ENCODE data around the gene HGF.

HGF gene

DNA sequence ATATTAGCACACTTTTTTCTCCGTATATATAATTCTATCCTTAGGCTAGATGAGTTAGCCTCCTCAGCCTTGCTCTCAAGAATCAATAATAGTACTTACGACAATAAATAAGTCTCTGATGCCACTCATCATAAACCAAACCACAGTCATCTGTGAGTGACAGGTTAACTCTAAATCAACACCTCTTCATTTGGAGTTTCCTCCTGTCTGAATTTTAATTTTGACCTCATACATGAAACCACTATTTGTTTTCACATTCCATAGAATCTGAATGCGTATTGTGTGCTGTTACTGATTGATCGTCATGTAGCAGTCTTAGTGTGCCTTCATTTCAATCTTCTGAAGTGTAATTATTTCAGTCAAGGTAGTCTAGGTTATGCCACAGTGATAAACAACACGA, 85.8 kb downstream of the HGF start:
- no peak for DNase-seq (ENCODE audit: low read depth, low spot score)

- DNase-seq (ENCODE audit: low read depth, low spot score), result no peak
These were observed 87.0 kb downstream of the HGF start for GRCh38 chr7:81682873-81683272.

- no peak for DNase-seq (ENCODE audit: low read depth, low spot score)
These were observed 89.7 kb downstream of the HGF start for GRCh38 chr7:81680120-81680519.

DNA sequence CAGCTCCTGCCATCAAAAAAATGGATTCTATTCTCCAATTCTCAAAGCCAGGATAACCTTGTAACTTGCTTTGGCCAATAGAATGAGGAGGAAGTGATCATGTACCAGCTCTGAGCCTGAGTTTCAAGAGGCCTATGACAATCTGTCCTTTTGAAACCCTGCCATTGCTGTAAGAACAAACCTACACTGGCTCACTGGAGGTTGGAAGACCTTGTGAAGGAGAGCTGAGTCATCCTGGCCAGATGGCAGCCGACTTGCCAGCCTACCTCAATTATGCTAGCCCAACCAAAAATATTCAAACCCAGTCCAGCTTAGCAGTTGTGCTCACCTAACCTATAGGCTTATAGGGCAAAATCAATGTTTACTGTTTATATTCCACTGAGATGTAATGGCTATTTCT, 93.0 kb downstream of the HGF start:
- DNase-seq (ENCODE audit: low read depth, low spot score), result no peak

GRCh38 chr7:81676105-81676811, 93.6 kb downstream of the HGF start:
- DNase-seq (ENCODE audit: low read depth, low spot score), result no peak

DNA sequence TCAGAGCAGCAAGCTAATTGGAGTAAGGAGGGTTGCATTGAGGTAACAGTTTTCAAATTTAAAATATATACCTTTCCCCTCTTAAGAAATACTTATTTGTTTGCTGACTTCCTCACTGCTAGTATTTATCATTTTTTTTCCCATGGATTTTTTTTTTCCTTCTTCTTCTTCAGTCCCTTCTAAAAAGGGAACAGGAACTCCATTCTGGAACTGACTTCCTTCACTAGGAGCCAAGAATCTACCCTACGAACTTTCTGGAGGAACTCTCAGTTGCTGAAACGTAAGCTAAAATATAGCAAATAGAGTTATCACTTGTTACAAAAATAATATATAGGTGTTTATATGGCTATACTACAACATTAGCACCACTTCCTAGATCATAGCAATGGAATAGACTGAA, 95.4 kb downstream of the HGF start:
- no peak for DNase-seq (ENCODE audit: low read depth, low spot score)

GRCh38 chr7:81672872-81673271, 97.0 kb downstream of the HGF start:
- no peak for DNase-seq (ENCODE audit: low read depth, low spot score)

GRCh38 chr7:81669476-81670105, 100.3 kb downstream of the HGF start:
- DNase-seq (ENCODE audit: low read depth, low spot score), result no peak

DNA sequence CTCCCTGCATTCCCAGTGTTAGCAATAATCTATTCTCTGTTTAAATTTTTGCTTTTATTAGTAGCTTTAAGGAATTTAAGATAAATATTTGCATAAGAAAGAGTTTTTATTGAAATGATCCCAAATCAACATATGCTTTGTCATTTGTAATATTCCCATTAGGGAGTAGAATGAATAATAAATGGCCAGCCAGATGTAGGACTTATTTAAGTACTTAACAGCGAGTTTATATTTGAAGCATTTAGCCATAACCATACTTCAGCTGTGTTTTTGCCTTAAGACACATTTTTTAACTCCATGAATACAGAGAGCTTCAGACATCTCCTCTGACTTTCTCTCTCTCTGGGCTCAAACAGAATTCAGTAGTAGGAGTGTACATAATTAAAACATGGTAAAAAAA, 103.6 kb downstream of the HGF start:
- DNase-seq (ENCODE audit: low read depth, low spot score), result no peak

DNA sequence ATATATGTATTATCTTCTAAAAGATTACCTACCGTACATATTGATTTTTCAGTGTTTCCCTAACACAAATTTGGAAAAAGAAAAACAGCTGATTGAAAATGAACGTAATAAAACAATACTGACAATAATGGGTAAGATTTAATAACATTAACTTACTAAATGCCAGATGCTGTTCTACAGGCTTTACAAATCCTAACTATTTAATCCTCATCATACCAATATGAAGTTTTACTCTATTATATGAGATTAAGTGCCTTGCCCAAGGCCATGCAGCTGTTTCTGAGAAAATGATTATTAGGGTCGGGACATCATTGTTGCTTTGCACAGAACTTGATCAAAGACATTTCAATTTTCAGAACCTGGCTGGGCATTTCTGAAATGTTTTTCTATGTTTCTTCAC, 104.6 kb downstream of the HGF start:
- DNase-seq (ENCODE audit: low read depth, low spot score), result no peak

DNA sequence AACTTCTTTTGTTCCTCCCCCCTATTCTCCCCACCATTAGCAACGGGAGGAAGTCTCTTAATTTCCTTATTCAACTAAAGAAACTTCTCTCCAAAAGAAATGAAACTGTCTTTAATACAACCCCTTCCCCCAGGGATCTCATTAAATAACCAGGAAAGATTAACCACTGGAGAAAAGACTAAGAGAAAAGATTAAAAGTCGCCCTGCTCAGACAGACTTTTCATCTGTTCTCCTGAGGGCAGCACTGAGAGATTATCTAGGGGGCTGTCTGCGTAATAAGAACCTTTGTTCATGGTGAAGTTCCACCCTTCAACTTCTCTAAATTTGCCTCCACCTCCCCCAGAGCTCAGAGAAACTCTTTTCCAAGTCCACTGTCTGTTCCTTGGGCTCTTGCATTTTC, 105.5 kb downstream of the HGF start:
- no peak for DNase-seq (ENCODE audit: low read depth, low spot score)

GRCh38 chr7:81662531-81662930, 107.3 kb downstream of the HGF start:
- no peak for DNase-seq (ENCODE audit: low read depth, low spot score)

DNA sequence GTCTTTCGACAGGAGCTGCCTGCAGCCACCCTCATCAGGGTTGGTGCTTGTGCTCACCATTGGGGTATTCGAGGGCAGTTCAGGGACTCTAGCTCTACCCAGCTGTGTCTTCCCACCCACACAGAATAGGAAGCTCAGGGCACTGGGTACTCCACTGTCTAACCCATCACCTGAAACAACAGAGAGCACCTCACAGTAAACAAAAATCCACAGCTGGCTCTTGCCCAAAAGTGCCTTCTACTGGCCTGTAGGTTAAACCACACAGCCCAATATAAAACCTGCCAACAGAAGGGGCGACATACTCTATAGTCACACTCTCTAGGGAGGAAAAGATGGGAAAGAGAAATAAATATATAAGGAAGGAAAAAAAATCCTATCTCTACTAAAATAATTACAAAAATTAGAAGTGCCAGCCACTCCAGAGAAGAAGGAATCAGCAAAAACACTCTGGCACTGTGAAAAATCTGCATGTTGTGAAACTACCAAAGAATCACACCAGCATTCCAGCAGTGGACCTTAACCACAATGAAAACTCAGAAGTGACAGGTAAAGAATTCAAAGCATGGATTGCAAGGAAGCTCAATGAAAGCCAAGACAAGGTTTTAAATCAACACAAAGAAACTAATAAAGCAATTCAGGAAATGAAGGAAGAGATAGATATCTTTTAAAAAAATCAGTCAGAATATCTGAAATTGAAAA, 110.0 kb downstream of the HGF start:
- DNase-seq (ENCODE audit: low read depth, low spot score), result no peak

DNA sequence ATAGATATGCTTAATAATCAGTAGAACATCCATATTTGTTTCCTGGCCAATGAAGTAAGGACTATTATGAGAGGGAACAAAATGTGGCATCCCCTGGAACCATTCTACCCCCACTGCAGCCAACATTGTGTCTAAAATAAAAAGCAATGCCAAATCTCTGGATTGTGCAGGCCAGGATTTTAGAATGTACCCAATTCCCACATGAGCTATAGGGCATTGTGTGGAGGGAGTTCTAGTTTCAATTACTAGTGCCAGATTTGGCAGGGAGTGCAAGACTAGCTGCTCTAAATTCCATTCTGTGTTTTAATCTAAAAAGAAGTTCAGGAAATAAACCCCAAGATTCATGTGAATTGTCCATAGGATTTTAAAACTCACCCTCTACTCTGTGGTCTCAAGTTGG, 112.3 kb downstream of the HGF start:
- no peak for DNase-seq (ENCODE audit: low read depth, low spot score)

DNA sequence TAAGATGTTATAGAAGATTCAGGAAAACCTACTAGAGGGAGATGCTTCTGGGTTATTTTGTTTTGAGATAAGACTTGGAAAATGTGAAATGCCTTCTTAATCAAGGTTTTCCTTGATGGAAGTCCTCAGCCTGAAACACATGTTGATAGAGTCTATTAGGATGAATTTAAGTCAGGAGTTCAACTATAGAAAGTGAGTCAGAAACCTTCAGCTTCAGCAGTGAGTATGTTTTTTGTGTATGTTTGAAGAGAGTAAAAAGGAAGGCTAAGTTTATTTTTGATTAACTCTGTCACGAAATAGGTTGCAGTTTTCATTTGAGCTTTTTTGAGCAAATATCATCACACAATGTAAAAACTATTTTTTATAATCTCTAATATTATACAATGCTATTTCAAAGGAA, 114.6 kb downstream of the HGF start:
- DNase-seq (ENCODE audit: low read depth, low spot score), result no peak

GRCh38 chr7:81652225-81652624, 117.6 kb downstream of the HGF start:
- no peak for DNase-seq (ENCODE audit: low read depth, low spot score)

All from smooth muscle cell of the brain vasculature (primary cell).